ENCODE measurements around the gene TRIM15.
"Not testable (repeated sequence)": the region's sequence is repeated elsewhere in the genome, so short reads cannot be mapped to it uniquely, and the experiment has no call there.

Gene TRIM15

DNA sequence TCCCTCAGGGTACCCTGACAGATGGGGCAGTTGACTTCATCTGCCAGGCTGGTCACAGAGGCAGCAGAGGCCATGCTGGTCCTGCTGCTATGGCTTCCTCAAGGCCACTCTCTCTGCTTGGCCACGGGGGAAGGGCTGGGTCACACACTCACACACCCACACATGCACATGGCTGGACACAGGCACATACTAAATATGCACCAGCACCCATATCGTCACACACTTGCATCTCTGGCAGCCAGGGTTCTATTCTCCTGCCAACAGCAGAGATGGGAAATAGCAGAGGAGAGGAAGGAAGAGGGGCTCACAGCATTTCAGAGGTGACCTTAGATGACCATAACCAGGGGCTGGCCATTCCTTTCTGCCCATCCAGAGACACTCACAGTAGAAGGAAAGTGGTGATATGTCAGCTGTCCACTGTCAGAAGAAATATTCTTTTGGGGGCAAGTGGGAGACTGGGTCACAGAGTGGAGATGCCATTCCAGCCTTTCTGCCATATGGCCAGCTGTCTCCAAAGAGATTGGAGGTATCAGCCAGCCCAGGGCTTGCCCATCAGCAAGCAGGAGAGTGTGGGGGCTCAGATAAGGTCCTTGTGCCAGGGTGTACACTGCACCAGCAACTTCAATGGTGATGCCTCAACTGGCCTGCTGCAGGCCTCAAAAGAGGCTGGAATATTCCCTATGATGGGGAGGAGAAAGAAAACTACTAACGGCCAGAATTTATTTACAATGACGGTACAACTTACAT lies 2.4 kb upstream of the TRIM15 start, which contains the start of gene TRIM10:
Gene TRIM10 (minus strand): TSS at position 427 of the 747 bp plus-strand sequence. CDS start 353 bp downstream, at position 74.
- FAIRE-seq, result no peak
- no peak for DNase-seq (ENCODE audit: insufficient read length, low spot score)

DNA sequence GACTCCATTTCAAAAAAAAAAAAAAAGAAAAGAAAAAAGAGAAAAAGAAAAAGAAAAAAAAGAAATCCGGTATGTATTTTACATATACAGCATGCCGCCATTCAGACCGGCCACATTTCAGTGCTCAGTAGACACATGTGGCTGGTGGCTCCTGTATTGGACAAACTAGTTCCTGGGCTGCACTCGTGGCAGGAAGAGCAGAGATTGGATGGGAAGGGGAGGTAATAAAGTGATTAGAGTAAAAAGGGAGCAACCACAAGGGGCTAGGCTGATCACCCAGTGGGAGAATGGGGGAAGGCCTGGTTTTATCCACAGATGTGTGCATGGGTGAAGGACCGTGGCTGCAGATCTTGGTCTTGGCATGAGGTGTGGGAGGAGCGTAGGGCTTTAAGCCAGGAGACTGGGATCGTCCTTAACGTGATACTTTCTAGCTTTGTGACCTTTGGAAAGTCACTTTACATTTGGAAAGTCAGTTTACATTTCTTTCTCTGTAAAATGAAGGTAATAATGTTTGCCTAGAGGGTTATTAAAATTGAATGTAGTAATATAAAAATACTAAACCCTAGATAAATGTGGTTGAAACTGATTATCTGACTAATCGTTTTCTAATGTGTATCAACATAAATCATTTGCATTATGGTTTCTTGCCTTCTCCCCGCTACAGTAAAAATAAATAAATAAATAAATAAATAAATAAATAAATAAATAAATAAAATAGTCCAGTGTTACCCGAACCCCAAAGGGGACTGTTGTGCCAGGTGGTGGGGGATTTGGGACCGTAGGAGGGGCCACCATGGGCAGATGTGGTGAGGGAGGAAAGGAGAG lies 869 bp upstream of the TRIM15 start:
- FAIRE-seq (no peak), DNase-seq (ENCODE audit: insufficient read length, low spot score) (no peak)

DNA sequence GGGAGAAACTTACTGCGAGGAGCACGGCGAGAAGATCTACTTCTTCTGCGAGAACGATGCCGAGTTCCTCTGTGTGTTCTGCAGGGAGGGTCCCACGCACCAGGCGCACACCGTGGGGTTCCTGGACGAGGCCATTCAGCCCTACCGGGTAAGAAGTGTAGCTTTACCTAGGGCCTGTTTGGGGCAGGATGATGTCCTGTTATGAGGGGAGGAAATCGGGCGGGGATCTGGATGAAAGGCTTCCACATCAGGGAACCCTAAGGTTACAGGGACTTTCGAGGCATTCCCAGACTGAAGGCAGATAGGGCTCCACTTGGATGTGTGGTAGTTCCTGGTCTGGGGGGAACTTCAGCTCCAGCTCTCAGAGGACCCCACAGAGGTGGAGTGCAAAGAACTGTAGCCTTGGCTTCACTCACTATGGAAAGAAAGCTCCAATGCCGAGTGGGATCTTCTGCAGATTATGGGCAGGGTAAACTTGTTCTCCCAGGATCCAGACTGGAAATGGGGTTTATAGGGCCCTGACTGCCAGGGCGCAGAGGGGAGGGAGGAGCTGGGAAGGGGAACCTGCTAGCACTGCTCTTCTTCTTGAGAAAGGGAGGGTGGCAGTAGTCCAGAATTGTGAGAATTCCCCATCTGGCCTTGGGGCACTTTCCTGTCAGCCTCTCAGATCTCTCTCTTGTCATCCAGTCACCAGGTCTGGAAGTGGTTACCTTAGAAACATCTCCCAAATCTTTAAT lies 740 bp downstream of the TRIM15 start:
- DNase-seq (ENCODE audit: insufficient read length, low spot score), result no peak
- no peak for FAIRE-seq

DNA sequence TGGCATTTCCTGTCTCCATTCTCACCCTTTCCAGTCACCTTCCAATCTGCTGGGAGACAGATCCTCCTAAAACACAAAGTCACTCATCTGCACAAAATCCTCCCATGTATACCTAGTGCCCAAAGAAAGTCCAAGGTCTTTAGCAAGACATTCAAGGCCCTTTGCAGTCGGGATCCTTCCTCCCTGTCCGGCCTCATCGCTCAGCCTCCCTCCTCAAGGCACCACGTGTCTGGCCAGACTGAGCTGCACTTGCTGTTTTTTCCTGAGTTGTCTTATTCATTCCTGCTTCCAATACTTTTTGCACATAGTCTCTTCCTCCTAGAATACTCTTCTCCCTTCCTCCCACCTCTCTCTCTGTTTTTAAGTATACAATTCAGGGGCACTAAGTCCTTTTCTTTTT lies 1.4 kb downstream of the TRIM15 start:
- FAIRE-seq (no peak), DNase-seq (ENCODE audit: insufficient read length, low spot score) (no peak)

DNA sequence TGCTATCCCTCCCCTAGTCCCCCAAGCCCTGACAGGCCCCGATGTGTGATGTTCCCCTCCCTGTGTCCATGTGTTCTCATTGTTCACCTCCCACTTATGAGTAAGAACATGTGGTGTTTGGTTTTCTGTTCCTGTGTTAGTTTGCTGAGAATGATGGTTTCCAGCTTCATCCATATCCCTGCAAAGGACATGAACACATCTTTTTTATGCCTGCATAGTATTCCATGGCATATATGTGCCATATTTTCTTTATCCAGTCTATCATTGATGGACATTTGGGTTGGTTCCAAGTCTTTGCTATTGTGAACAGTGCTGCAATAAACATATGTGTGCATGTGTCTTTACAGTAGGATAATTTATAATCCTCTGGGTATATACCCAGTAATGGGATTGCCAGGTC lies 1.9 kb downstream of the TRIM15 start:
- DNase-seq (ENCODE audit: insufficient read length, low spot score); FAIRE-seq: not testable (repeated sequence)

DNA sequence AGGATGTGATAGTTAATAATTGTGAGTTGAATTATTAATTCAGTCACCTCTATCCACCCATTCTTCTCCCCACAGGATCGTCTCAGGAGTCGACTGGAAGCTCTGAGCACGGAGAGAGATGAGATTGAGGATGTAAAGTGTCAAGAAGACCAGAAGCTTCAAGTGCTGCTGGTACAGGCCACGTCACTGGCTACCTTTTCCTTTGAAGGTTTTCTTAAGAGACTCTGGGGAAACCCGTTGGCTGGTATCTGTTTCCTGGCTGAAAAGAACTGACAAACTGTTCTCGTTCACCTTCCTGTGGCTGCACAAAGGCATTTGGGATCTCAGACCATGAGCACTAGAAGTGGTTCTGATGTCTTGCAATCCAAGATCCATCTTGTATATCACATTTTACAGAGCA lies 3.8 kb downstream of the TRIM15 start:
- no peak for FAIRE-seq
- DNase-seq (ENCODE audit: insufficient read length, low spot score), result no peak

DNA sequence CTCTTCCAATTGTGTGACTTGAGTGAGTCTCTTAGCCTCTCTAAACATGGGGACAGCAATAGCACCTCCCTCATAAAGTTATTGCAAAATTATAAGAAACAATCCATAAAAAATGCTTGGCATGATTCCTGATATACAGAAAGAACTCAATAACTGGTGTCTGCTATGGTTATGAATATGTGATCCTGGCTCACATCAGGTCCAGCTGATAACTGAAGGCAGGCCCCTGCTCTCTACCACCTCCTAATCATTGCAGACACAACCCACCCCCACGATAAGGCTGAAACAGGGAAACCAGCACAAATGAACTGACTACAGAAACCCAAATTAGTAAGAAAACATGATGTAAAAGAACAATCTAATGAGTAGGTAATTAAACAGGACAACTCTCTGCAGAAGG lies 5.4 kb downstream of the TRIM15 start:
- DNase-seq (ENCODE audit: insufficient read length, low spot score) (no peak), FAIRE-seq (no peak)

DNA sequence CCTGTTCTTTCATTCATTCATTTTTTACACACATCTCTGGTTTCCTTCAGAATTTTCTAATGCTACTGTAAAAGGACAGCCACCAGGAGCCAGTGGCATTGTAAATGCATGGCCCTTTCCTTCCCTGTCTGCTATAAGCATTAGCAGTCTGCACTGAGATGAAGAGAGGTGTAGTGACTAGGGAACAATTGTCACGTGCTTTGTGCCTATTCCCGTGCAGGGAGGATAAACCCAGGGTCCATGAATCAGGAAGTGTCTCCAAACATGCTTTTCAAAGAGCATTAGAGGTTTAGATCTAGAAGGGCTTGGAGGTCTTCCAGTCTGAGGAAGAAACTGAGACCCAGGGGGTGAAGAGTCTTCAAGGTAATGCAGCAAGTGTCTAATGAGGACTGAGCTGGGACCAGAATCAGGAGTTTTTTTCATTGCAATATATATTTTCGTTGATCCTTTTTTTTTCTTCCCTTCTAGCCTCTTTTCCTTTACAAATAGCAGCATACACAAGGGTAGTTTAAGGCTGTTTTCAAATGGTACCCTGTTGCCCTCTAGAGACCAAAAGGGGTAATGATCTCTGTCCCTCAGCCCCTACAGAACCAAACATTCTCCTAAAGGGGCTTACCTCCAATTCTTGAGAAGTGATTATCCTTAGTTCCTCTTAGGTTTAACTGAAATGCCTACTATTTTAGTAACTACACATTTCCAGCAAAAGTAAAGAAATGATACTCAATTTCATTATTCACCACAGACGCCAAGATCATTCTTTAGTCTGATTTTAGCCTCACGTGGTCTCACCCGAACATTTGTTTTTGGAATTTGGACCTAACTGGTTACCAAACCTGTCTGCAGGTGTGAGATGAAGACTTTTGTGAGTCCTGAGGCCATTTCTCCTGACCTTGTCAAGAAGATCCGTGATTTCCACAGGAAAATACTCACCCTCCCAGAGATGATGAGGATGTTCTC lies 6.6 kb downstream of the TRIM15 start:
- DNase-seq (ENCODE audit: insufficient read length, low spot score), result peak; percentile 42
- no peak for FAIRE-seq

DNA sequence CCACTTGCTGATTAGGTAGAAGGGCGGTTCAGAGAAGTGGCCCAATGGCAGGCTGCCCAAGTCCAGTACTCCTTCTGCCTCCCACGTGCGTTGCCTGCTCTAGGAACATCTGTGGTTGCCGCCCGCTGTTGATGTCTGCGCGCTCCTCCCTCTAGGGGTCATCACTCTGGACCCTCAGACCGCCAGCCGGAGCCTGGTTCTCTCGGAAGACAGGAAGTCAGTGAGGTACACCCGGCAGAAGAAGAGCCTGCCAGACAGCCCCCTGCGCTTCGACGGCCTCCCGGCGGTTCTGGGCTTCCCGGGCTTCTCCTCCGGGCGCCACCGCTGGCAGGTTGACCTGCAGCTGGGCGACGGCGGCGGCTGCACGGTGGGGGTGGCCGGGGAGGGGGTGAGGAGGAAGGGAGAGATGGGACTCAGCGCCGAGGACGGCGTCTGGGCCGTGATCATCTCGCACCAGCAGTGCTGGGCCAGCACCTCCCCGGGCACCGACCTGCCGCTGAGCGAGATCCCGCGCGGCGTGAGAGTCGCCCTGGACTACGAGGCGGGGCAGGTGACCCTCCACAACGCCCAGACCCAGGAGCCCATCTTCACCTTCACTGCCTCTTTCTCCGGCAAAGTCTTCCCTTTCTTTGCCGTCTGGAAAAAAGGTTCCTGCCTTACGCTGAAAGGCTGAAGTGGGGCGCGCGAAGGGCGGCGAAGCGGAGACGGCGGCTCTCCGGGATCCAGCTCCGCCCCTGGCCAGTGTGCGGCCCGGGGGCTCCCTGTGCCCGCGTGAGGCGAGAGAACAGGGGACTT lies 8.5 kb downstream of the TRIM15 start:
- FAIRE-seq (no peak), DNase-seq (ENCODE audit: insufficient read length, low spot score) (no peak)

DNA sequence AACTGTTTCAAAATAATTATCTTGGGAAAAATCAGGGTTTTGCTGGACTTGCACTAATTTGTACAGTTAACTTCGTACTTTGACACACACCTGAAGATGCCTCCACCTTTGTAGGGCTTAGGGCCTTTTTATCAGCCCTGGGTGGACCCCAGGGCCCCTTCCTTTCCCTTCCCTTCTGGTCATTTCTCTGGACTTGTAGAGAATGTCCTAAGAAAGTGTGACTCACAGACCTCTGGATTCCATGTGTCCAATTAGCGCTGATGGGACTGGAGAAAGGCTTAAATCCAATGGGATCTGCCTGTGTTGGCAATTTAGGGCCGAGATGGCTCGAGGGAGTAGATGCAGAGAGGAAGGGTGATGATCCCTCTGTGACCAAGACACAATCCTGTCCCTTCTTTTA lies 9.3 kb downstream of the TRIM15 start:
- FAIRE-seq, result no peak

DNA sequence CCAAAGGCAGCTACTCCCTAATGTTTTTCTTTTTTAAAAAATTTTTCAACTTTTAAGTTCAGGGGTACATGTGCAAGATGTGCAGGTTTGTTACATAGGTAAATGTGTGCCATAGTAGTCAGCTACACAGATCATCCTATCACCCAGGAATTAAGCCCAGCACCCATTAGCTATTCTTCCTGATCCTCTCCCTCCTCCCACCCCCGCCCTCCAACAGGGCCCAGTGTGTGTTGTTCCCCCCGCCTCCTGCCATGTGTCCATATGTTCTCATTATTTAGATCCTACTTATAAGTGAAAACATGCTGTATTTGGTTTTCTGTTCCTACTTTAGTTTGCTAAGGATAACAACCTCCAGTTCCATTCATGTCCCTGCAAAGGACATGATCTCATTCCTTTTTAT lies 12.4 kb downstream of the TRIM15 start:
- FAIRE-seq, result no peak

More for the DNA sequence above, 9.3 kb downstream of the TRIM15 start:
- DNase-seq (ENCODE audit: insufficient read length, low spot score), result no peak

DNA sequence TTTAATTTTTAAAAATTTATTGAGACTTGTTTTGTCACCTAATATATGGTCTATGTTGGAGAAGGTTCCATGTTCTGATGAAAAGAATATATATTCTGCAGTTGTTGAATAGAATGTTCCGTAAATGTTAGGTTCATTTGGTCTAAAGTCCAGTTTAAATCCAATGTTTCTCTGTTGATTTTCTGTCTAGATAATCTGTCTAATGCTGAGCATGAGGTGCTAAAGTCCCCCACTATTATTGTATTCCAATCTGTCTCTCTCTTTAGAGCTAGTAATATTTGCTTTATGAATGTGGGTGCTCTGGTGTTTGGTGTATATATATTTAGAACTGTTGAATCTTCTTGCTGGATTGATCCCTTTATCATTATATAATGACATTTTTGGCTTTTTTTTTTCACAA lies 15.5 kb downstream of the TRIM15 start:
- FAIRE-seq (no peak), DNase-seq (ENCODE audit: insufficient read length, low spot score) (no peak)

More for the DNA sequence above, 12.4 kb downstream of the TRIM15 start:
- no peak for DNase-seq (ENCODE audit: insufficient read length, low spot score)

DNA sequence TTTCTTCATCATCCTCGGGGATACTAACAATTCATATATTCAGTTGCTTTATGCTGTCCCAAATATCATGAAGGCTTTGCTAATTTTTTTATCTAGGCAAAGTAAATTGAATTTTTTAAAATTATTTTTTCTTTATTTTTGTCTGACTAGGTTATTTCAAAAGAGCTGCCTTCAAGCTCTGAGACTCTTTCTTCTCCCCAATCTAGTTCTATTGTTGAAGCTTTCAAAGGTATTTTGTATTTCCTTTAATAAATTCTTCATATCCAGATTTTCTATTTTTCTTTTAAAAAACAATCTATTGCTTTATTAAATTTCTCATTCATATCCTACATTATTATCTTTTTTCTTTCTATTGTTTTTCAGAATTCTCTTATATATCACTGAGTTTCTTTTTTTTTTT lies 16.8 kb downstream of the TRIM15 start:
- DNase-seq (ENCODE audit: insufficient read length, low spot score) (no peak), FAIRE-seq (no peak)

DNA sequence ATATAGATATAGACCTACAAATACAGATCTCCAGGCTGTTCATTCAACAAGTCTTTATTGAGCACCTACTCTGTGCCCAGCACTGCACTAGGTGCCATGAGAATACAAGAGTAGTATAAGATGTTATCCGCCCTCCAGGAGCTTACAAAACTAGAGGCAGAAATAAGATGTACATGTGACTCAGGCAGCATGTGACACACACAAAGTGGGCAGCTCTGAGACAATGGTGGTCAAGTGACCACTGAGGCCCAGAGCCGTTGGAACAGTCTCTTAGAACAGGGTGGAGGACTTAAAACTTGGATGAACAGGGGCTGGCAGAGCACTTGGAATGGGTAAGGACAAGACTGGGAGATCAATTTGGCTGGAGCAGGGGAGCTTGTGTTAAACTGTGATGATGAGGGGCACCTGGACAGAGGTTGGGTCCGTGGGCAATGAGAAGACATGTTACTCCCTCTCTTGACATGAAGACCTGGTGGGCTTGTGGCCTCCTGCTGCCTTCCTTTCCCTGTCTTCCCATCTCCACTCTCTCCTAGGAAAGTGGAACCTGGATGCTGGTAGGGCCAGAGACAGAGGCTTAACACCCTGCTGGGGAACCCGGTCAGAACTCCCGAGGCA lies 21.2 kb downstream of the TRIM15 start:
- DNase-seq (ENCODE audit: insufficient read length, low spot score) (no peak), FAIRE-seq (no peak)

DNA sequence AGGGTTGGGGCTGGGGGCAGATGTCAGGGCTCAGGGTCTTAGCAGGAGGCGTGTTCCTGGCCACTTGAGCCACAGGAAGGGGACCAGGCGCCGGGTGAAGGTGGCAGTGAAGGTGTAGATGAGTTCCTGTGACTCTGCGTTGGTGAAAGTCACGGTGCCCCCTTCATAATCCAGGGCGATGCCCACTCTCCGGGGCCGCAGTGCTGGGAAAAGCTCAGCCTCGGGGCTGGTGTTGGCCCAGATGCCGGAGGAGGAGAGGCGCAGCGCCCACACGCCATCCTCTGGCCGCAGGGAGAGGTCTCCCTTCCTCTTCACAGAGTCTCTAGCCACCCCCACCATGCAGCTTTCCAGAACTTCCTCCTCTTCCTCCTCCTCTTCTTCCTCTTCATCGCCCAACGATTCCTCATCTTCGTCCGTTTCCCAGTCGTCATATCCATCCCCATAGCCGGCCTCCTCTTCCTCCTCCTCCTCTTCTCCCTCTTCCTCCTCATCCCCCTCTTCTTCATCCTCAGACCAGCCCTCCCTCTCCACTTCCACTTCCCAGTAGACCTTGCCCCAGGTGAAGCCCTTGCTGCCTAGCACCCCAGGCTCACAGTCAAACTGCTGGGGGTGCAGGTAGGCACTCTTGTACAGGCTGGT lies 22.6 kb downstream of the TRIM15 start:
- DNase-seq (ENCODE audit: insufficient read length, low spot score), result no peak
- no peak for FAIRE-seq

DNA sequence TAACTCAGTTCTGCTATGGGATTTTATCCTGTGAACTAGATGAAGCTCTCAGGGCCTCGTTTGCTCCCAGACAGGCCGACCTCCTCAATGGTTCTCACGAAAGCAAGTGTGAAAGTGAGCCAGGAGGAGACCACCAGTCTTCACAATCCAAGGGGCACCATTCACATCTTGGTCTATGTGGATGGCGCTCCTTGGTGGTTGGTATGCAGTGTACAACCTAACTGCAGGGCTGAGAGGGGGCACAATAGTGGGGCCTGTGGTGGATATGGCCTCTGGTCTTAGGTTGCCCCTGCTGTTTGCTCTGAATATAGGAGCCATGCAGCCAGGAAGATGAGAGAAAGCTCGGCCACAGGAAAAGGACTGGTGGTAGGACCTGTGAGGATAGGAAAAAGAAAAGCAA lies 25.2 kb downstream of the TRIM15 start:
- FAIRE-seq (no peak), DNase-seq (ENCODE audit: insufficient read length, low spot score) (no peak)

DNA sequence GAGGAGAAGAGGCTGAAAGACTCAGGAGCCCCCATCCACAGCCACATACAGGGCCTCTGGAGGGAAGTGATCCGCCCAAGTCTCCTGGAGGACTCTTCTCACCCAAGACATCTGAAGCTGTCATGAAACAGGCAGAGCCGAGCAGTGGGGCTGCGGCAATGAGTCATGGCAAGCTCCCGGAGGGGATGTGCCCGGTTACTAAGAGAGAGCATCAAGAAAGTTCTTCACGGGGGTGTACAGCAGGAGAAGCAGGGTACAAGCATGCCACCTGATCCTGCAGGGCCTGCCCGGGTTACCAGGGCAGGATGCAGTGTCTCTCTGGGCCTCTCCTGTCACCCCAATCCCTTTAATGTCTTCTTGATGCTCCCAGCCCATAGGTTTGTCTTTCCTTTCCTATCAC lies 28.7 kb downstream of the TRIM15 start:
- no peak for DNase-seq (ENCODE audit: insufficient read length, low spot score)
- FAIRE-seq, result no peak

Measured in GM19239 (cell line).